H9 (cell line): ENCODE data around the gene TMX1. TPM values are rescaled to one million over a fixed set of nuclear protein-coding genes. Genes with fewer than 3 reads are reported as not detected.

Experiments used
- DNase-seq: peaks from one replicate; pipeline ENCODE4 v3.0.0-alpha.2; 2017
- H2AFZ ChIP-seq: one replicate; pipeline ENCODE4 v1.6.1; 2013; ENCODE audit warnings: mild to moderate bottlenecking, low read length, control low read depth, moderate library complexity
- H2AK5ac ChIP-seq: 2 replicates; pipeline ENCODE4 v1.6.1; 2013; ENCODE audit warnings: low read length, control low read depth, mixed read lengths; ENCODE audit not compliant: insufficient read length
- H2BK120ac ChIP-seq: one replicate; pipeline ENCODE4 v1.6.1; 2013; ENCODE audit warnings: low read depth, mild to moderate bottlenecking, low read length, control low read depth, inconsistent platforms; ENCODE audit not compliant: poor library complexity, severe bottlenecking
- H2BK12ac ChIP-seq: 2 replicates; pipeline ENCODE4 v1.6.1; 2013; ENCODE audit warnings: low read length, control low read depth, mixed read lengths, low read depth; ENCODE audit not compliant: insufficient read length
- H2BK15ac ChIP-seq: 2 replicates; pipeline ENCODE4 v1.6.1; 2013; ENCODE audit warnings: low read depth, low read length, control low read depth
- H2BK20ac ChIP-seq: one replicate; pipeline ENCODE4 v1.6.1; 2013; ENCODE audit warnings: low read depth, mild to moderate bottlenecking, low read length, control low read depth, inconsistent platforms; ENCODE audit not compliant: poor library complexity, severe bottlenecking
- H2BK5ac ChIP-seq: 2 replicates; pipeline ENCODE4 v1.6.1; 2013; ENCODE audit warnings: low read length, control low read depth, mixed read lengths; ENCODE audit not compliant: insufficient read length
- H3K14ac ChIP-seq: 2 replicates; pipeline ENCODE4 v1.6.1; 2013; ENCODE audit warnings: low read length, control low read depth; ENCODE audit not compliant: insufficient read depth
- H3K18ac ChIP-seq: 2 replicates; pipeline ENCODE4 v1.6.1; 2013; ENCODE audit warnings: low read depth, mild to moderate bottlenecking, mixed read lengths, low read length, control low read depth; ENCODE audit not compliant: insufficient read length
- H3K23ac ChIP-seq: 2 replicates; pipeline ENCODE4 v1.6.1; 2013; ENCODE audit warnings: low read length, control low read depth, mixed read lengths, low read depth; ENCODE audit not compliant: insufficient read length
- H3K23me2 ChIP-seq: 2 replicates; pipeline ENCODE4 v1.6.1; 2013; ENCODE audit warnings: low read depth, mild to moderate bottlenecking, mixed read lengths, low read length, control low read depth; ENCODE audit not compliant: insufficient read length, poor library complexity, severe bottlenecking
- H3K27ac ChIP-seq: 2 replicates; pipeline ENCODE4 v1.5.1; 2013; ENCODE audit warnings: low read length, control low read depth, mixed read lengths, low read depth; ENCODE audit not compliant: insufficient read length
- H3K27me3 ChIP-seq: 2 replicates; pipeline ENCODE4 v1.6.1; 2013; ENCODE audit warnings: low read length, control low read depth, inconsistent platforms; ENCODE audit not compliant: insufficient read depth
- H3K4ac ChIP-seq: 2 replicates; pipeline ENCODE4 v1.6.1; 2013; ENCODE audit warnings: low read depth, mild to moderate bottlenecking, control low read depth, inconsistent platforms, low read length, moderate library complexity
- H3K4me1 ChIP-seq: 2 replicates; pipeline ENCODE4 v1.6.1; 2013; ENCODE audit warnings: low read length, control low read depth, inconsistent platforms; ENCODE audit not compliant: insufficient read depth
- H3K4me2 ChIP-seq: 2 replicates; pipeline ENCODE4 v1.6.1; 2013; ENCODE audit warnings: low read length, control low read depth, mixed read lengths; ENCODE audit not compliant: insufficient read length, insufficient read depth
- H3K56ac ChIP-seq: 2 replicates; pipeline ENCODE4 v1.6.1; 2013; ENCODE audit warnings: low read depth, mild to moderate bottlenecking, mixed read lengths, low read length, control low read depth; ENCODE audit not compliant: insufficient read length
- H3K79me1 ChIP-seq: 2 replicates; pipeline ENCODE4 v1.6.1; 2013; ENCODE audit warnings: low read depth, mild to moderate bottlenecking, moderate library complexity, low read length, control low read depth, inconsistent platforms; ENCODE audit not compliant: insufficient read depth, poor library complexity, severe bottlenecking
- H3K79me2 ChIP-seq: 2 replicates; pipeline ENCODE4 v1.6.1; 2013; ENCODE audit warnings: low read length, control low read depth, inconsistent platforms; ENCODE audit not compliant: insufficient read depth
- H3K9ac ChIP-seq: 2 replicates; pipeline ENCODE4 v1.6.1; 2013; ENCODE audit warnings: low read length, control low read depth, mixed read lengths; ENCODE audit not compliant: insufficient read length; ENCODE audit errors: extremely low read depth
- H3K9me3 ChIP-seq: one replicate; pipeline ENCODE4 v1.6.1; 2013; ENCODE audit warnings: low read depth, low read length, inconsistent platforms; ENCODE audit not compliant: control insufficient read depth
- H3T11ph ChIP-seq: one replicate; pipeline ENCODE4 v1.6.1; 2013; ENCODE audit warnings: mild to moderate bottlenecking, low read length, control low read depth, inconsistent platforms
- H4K20me1 ChIP-seq: one replicate; pipeline ENCODE4 v1.6.1; 2013; ENCODE audit not compliant: control insufficient read depth, insufficient read length, insufficient read depth
- H4K5ac ChIP-seq: 2 replicates; pipeline ENCODE4 v1.6.1; 2013; ENCODE audit warnings: low read depth, mild to moderate bottlenecking, mixed read lengths, low read length, control low read depth; ENCODE audit not compliant: insufficient read length
- H4K8ac ChIP-seq: replicated peaks from 2 replicates; pipeline ENCODE4 v1.6.1; 2013; ENCODE audit warnings: low read length, control low read depth, mixed read lengths, low read depth; ENCODE audit not compliant: insufficient read length
- H4K91ac ChIP-seq: 2 replicates; pipeline ENCODE4 v1.6.1; 2013; ENCODE audit warnings: low read depth, mild to moderate bottlenecking, moderate library complexity, mixed read lengths, low read length, control low read depth; ENCODE audit not compliant: insufficient read length
- H3K27ac Mint-ChIP-seq, 3 experiments: 2 replicates in 2 of 3; 3 replicates in 1 of 3; pipeline ENCODE4 v1.8.0; 2020 to 2021; ENCODE audit warnings: mixed read lengths in 3 of 3, mild to moderate bottlenecking in 1 of 3, moderate library complexity in 1 of 3
- H3K27me3 Mint-ChIP-seq: 2 replicates; pipeline ENCODE4 v1.8.0; 2021; ENCODE audit warnings: low read depth, mild to moderate bottlenecking, moderate library complexity, mixed read lengths
- H3K36me3 Mint-ChIP-seq, 3 experiments: 2 replicates in 2 of 3; 3 replicates in 1 of 3; pipeline ENCODE4 v1.8.0; 2020 to 2021; ENCODE audit warnings: low read depth in 3 of 3, mixed read lengths in 3 of 3; ENCODE audit not compliant: insufficient read depth in 1 of 3
- H3K4me1 Mint-ChIP-seq, 2 experiments: 2 replicates each; pipeline ENCODE4 v1.8.0; 2020; ENCODE audit warnings: mixed read lengths in 2 of 2
- H3K4me3 Mint-ChIP-seq, 2 experiments: 2 replicates in 1 of 2; 3 replicates in 1 of 2; pipeline ENCODE4 v1.8.0; 2020 to 2021; ENCODE audit warnings: mild to moderate bottlenecking in 2 of 2, mixed read lengths in 2 of 2, moderate library complexity in 1 of 2
- H3K9me3 Mint-ChIP-seq, 2 experiments: 2 replicates in 1 of 2; 3 replicates in 1 of 2; pipeline ENCODE4 v1.8.0; 2020; ENCODE audit warnings: mild to moderate bottlenecking in 2 of 2, mixed read lengths in 2 of 2, moderate library complexity in 1 of 2
- CTCF ChIP-seq: fragments of 200-600 bp; sonication (generic); conservative IDR thresholded peaks from 3 replicates; pipeline ENCODE4 v1.8.0; 2021; ENCODE audit warnings: antibody characterized with exemption, mild to moderate bottlenecking
- WGBS: extraction: QIAGEN DNeasy Blood & Tissue Kit; methylation state at CpG from one replicate; pipeline ENCODE4 v1.1.7; 2013; ENCODE audit warnings: missing lambda C conversion rate, low lambda C conversion rate, mixed read lengths; ENCODE audit not compliant: insufficient read length; ENCODE audit errors: extremely low coverage; 5-methylcytosine and 5-hydroxymethylcytosine counted together
- total RNA-seq: library from RNA; stranded (reverse); gene quantifications from 2 replicates; pipeline ENCODE4 v1.2.1, GENCODE V29; 2021

TMX1 gene
- total RNA-seq, 1 experiment from 2014 or later, result 83.5 TPM

- Histone ChIP-seq H3K4me2 (no peak overlapping the region), H2BK12ac (no peak overlapping the region), H2BK15ac (no peak overlapping the region), H2BK5ac (no peak overlapping the region), H4K5ac (no peak overlapping the region), H2BK120ac (no peak overlapping the region), H3K79me2 (no peaks in the 10 kb centered on the region), H3K14ac (no peak overlapping the region), H3K27me3 (no peaks in the 10 kb centered on the region), H3K23me2 (no peaks in the 10 kb centered on the region), H3T11ph (no peak overlapping the region), H3K27ac (no peak overlapping the region), H3K56ac (no peak overlapping the region), H4K91ac (no peak overlapping the region), H2AK5ac (no peak overlapping the region), H3K4me1 (no peaks in the 10 kb centered on the region), H3K9me3 (no peaks in the 10 kb centered on the region), H3K23ac (no peak overlapping the region), H3K4ac (no peak overlapping the region), H3K79me1 (no peaks in the 10 kb centered on the region), H4K8ac (no peak overlapping the region), H4K20me1 (no peaks in the 10 kb centered on the region), H3K18ac (no peak overlapping the region), H2BK20ac (no peak overlapping the region), H2AFZ (no peak overlapping the region), H3K9ac (no peak overlapping the region)
- peaks cover 0 to 24% (median 4%) of the 10 kb centered on the region in 3 experiments; a peak in 5 of 7 replicates for H3K36me3 Mint-ChIP-seq
- no peak for TF ChIP-seq CTCF
- no peaks in the 10 kb centered on the region for H3K9me3 Mint-ChIP-seq
- H3K4me3 Mint-ChIP-seq, result no peak overlapping the region
- no peak overlapping the region for H3K27ac Mint-ChIP-seq
- no CpG with 5 or more reads among the region's 4 CpGs for WGBS
- no peak for DNase-seq
- peaks cover 13 to 25% of the 10 kb centered on the region in 2 experiments for H3K4me1 Mint-ChIP-seq
- H3K27me3 Mint-ChIP-seq, result no peaks in the 10 kb centered on the region
Measured at GRCh38 chr14:51291016-51291415, 51.0 kb downstream of the TMX1 start.
